ENCODE measurements around the gene CALN1.

CALN1 gene

DNA sequence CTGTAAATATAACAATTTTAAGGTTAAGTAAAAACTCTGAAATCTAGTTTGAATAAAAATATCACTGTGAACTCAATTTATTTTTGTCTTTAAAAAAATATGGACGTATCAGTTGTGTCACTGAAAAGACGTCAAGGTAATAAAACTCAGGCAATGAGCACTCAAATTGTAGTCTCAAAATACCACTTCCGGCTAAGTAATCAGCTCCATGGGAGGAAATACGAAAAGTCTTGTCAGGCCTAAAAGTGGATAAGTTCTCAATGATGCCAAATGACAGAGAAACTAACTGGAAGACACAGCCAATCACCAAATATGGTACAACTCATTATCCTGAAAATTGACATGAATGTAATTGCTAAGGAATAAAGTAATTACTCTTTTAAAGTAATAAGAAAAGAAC lies 719 bp downstream of the CALN1 start:
- Histone ChIP-seq H3K79me2 (ENCODE audit: insufficient read depth, low read length) (no peaks in the 10 kb centered on the region), H4K20me1 (ENCODE audit: insufficient read depth, low read length) (no peaks in the 10 kb centered on the region), H3K27me3 (ENCODE audit: insufficient read depth, low read length) (no peaks in the 10 kb centered on the region), H3F3A (ENCODE audit: insufficient read depth, low read length) (no peaks in the 10 kb centered on the region), H3K9me3 (ENCODE audit: low read length) (no peaks in the 10 kb centered on the region), H3K4me1 (ENCODE audit: insufficient read depth, low read length, severe bottlenecking) (no peaks in the 10 kb centered on the region), H3K4me2 (ENCODE audit: low read length) (no peak overlapping the region), H2AFZ (ENCODE audit: low read length) (no peak overlapping the region), H3K4me3 (ENCODE audit: low read depth, low read length, poor library complexity, severe bottlenecking) (no peak overlapping the region), H3K9me2 (ENCODE audit: low read depth, low read length) (no peaks in the 10 kb centered on the region), H3K36me3 (ENCODE audit: insufficient read depth, low read length) (no peaks in the 10 kb centered on the region), H3K9ac (ENCODE audit: low read length) (no peak overlapping the region), H3K27ac (ENCODE audit: low read depth, low read length, poor library complexity, severe bottlenecking) (no peak overlapping the region)
- TF ChIP-seq, protein P1, sequence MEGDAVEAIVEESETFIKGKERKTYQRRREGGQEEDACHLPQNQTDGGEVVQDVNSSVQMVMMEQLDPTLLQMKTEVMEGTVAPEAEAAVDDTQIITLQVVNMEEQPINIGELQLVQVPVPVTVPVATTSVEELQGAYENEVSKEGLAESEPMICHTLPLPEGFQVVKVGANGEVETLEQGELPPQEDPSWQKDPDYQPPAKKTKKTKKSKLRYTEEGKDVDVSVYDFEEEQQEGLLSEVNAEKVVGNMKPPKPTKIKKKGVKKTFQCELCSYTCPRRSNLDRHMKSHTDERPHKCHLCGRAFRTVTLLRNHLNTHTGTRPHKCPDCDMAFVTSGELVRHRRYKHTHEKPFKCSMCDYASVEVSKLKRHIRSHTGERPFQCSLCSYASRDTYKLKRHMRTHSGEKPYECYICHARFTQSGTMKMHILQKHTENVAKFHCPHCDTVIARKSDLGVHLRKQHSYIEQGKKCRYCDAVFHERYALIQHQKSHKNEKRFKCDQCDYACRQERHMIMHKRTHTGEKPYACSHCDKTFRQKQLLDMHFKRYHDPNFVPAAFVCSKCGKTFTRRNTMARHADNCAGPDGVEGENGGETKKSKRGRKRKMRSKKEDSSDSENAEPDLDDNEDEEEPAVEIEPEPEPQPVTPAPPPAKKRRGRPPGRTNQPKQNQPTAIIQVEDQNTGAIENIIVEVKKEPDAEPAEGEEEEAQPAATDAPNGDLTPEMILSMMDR (IDR thresholded peaks at IDR 0.05; ENCODE audit: low read length), result no peak
- TF ChIP-seq EZH2 (IDR thresholded peaks at IDR 0.05; ENCODE audit: borderline replicate concordance, low read length), result no peak

DNA sequence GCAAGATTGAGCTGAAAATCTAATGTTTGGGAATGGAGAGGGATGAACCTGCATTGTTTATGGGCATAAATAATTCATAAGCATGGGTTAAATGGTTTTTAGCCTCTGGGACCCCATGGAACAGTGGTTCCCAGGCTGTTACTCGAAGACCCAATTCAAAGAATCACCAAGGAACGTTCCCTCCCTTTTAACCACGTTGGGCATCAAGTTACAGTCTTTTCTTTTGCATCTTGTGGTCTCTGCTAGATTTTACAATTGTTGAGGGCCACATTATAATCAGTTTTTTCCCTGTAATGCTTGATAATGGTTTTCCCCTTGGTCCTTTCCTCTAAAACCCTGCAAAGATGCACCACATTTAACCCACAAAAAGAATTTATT lies 2.5 kb downstream of the CALN1 start:
- Histone ChIP-seq H3K9me2 (ENCODE audit: low read depth, low read length) (no peaks in the 10 kb centered on the region), H4K20me1 (ENCODE audit: insufficient read depth, low read length) (no peaks in the 10 kb centered on the region), H2AFZ (ENCODE audit: low read length) (no peak overlapping the region), H3K9me3 (ENCODE audit: low read length) (no peaks in the 10 kb centered on the region), H3K4me2 (ENCODE audit: low read length) (no peak overlapping the region), H3K9ac (ENCODE audit: low read length) (no peak overlapping the region), H3K4me1 (ENCODE audit: insufficient read depth, low read length, severe bottlenecking) (no peaks in the 10 kb centered on the region), H3K36me3 (ENCODE audit: insufficient read depth, low read length) (no peaks in the 10 kb centered on the region), H3K79me2 (ENCODE audit: insufficient read depth, low read length) (no peaks in the 10 kb centered on the region), H3K27ac (ENCODE audit: low read depth, low read length, poor library complexity, severe bottlenecking) (no peak overlapping the region), H3F3A (ENCODE audit: insufficient read depth, low read length) (no peaks in the 10 kb centered on the region), H3K4me3 (ENCODE audit: low read depth, low read length, poor library complexity, severe bottlenecking) (no peak overlapping the region), H3K27me3 (ENCODE audit: insufficient read depth, low read length) (no peaks in the 10 kb centered on the region)
- TF ChIP-seq, protein P1 (IDR thresholded peaks at IDR 0.05; ENCODE audit: low read length), result no peak
- TF ChIP-seq EZH2 (IDR thresholded peaks at IDR 0.05; ENCODE audit: borderline replicate concordance, low read length), result no peak

GRCh38 chr7:72408966-72409637 lies 3.0 kb downstream of the CALN1 start:
- Histone ChIP-seq H3K27ac (ENCODE audit: low read depth, low read length, poor library complexity, severe bottlenecking) (no peak overlapping the region), H3K9ac (ENCODE audit: low read length) (no peak overlapping the region), H3F3A (ENCODE audit: insufficient read depth, low read length) (no peaks in the 10 kb centered on the region), H2AFZ (ENCODE audit: low read length) (no peak overlapping the region), H3K79me2 (ENCODE audit: insufficient read depth, low read length) (no peaks in the 10 kb centered on the region), H3K9me3 (ENCODE audit: low read length) (no peaks in the 10 kb centered on the region), H3K36me3 (ENCODE audit: insufficient read depth, low read length) (no peaks in the 10 kb centered on the region), H3K4me1 (ENCODE audit: insufficient read depth, low read length, severe bottlenecking) (no peaks in the 10 kb centered on the region), H4K20me1 (ENCODE audit: insufficient read depth, low read length) (no peaks in the 10 kb centered on the region), H3K4me3 (ENCODE audit: low read depth, low read length, poor library complexity, severe bottlenecking) (no peak overlapping the region), H3K9me2 (ENCODE audit: low read depth, low read length) (no peaks in the 10 kb centered on the region), H3K4me2 (ENCODE audit: low read length) (no peak overlapping the region), H3K27me3 (ENCODE audit: insufficient read depth, low read length) (no peaks in the 10 kb centered on the region)
- no peak for TF ChIP-seq EZH2 (IDR thresholded peaks at IDR 0.05; ENCODE audit: borderline replicate concordance, low read length)
- TF ChIP-seq, protein P1 (IDR thresholded peaks at IDR 0.05; ENCODE audit: low read length), result no peak
